GM06990 (cell line): ENCODE results near the gene BEND3.
A peak's percentile ranks its signal among the peaks of the same experiment; 100 is the strongest.
"Not testable (repeated sequence)": the region's sequence is repeated elsewhere in the genome, so short reads cannot be mapped to it uniquely, and the experiment has no call there.

Experiments used
- DNase-seq: peaks from one replicate; pipeline ENCODE4 v3.0.0-alpha.2; 2011; ENCODE audit not compliant: insufficient read length; ENCODE audit errors: extremely low read depth
- H3K27me3 ChIP-seq: replicated peaks from 2 replicates; pipeline ENCODE4 v1.6.0; 2011; ENCODE audit warnings: low read length; ENCODE audit not compliant: control insufficient read depth, insufficient read depth
- H3K36me3 ChIP-seq: 2 replicates; pipeline ENCODE4 v1.5.1; 2011; ENCODE audit warnings: low read length; ENCODE audit not compliant: control insufficient read depth, insufficient read depth
- H3K4me3 ChIP-seq: replicated peaks from 2 replicates; pipeline ENCODE4 v1.5.1; 2011; ENCODE audit warnings: low read depth, mild to moderate bottlenecking, control low read depth, low read length
- CTCF ChIP-seq: IDR thresholded peaks from 2 replicates; pipeline ENCODE4 v1.5.1; 2011; ENCODE audit warnings: low read length, control low read depth, mild to moderate bottlenecking, inconsistent platforms; ENCODE audit not compliant: insufficient read depth, poor library complexity, severe bottlenecking

BEND3 gene

GRCh38 chr6:107114926-107115694 lies at the start of gene BEND3:
TSS of gene BEND3 (minus strand) at chr6:107115515. CDS start at chr6:107099285, 16,230 bp downstream.
- H3K36me3 ChIP-seq = no peaks in the 10 kb centered on the region
- no peaks in the 10 kb centered on the region for H3K27me3 ChIP-seq
- DNase-seq = peak; percentile 64
- no peak for TF ChIP-seq CTCF
- H3K4me3 ChIP-seq = peak within 1 kb of the TSS; percentile 67

- not testable (repeated sequence) for H3K36me3 ChIP-seq, H3K4me3 ChIP-seq, H3K27me3 ChIP-seq, DNase-seq
Observed at GRCh38 chr6:107164299-107164698, 49.0 kb upstream of the BEND3 start.

GRCh38 chr6:107161521-107161920 lies 46.2 kb upstream of the BEND3 start:
- no peak overlapping the region for H3K4me3 ChIP-seq
- no peak for TF ChIP-seq CTCF
- no peaks in the 10 kb centered on the region for H3K36me3 ChIP-seq
- no peak for DNase-seq
- H3K27me3 ChIP-seq = no peaks in the 10 kb centered on the region

GRCh38 chr6:107156617-107157016 lies 41.3 kb upstream of the BEND3 start:
- Histone ChIP-seq H3K27me3 (no peaks in the 10 kb centered on the region), H3K36me3 (no peaks in the 10 kb centered on the region), H3K4me3 (no peak overlapping the region)
- no peak for DNase-seq
- no peak for TF ChIP-seq CTCF

GRCh38 chr6:107154801-107155160 lies 39.5 kb upstream of the BEND3 start:
- DNase-seq = no peak
- no peaks in the 10 kb centered on the region for H3K36me3 ChIP-seq
- no peak for TF ChIP-seq CTCF

GRCh38 chr6:107154131-107154800 lies 39.0 kb upstream of the BEND3 start:
- no peak for TF ChIP-seq CTCF
- Histone ChIP-seq H3K4me3 (no peak overlapping the region), H3K27me3 (no peaks in the 10 kb centered on the region), H3K36me3 (no peaks in the 10 kb centered on the region)
- DNase-seq = no peak

More at GRCh38 chr6:107154801-107155160, 39.5 kb upstream of the BEND3 start:
- Histone ChIP-seq H3K4me3 (no peak overlapping the region), H3K27me3 (no peaks in the 10 kb centered on the region)
